Gastroesophageal sphincter (tissue), 4 donors: ENCODE results near the gene ZNF526. TPM values are rescaled to one million over a fixed set of nuclear protein-coding genes. Genes with fewer than 3 reads are reported as not detected.

Experiments used
- ATAC-seq: fragments of 150-250 bp; one replicate; pipeline ENCODE4 v1.9.1; 2016; ENCODE audit warnings: mild to moderate bottlenecking, moderate library complexity
- H3K27ac ChIP-seq, 4 donors: fragments of 200-600 bp; sonication (generic) in 3 of 4; 1 replicate in 3 of 4; 2 replicates in 1 of 4; pipeline ENCODE4 v1.5.1; 2016 to 2019
- H3K27me3 ChIP-seq: fragments of 200-600 bp; sonication (generic); one replicate; pipeline ENCODE4 v1.5.1; 2019
- H3K36me3 ChIP-seq, 2 donors: fragments of 200-600 bp; sonication (generic); one replicate each; pipeline ENCODE4 v1.5.1; 2019; ENCODE audit warnings: control low read depth in 1 of 2
- H3K4me1 ChIP-seq, 3 donors: fragments of 200-600 bp; sonication (generic); 1 replicate in 2 of 3; 2 replicates in 1 of 3; pipeline ENCODE4 v1.5.1; 2016 to 2019; ENCODE audit warnings: control low read depth in 2 of 3
- H3K4me3 ChIP-seq, 2 donors: fragments of 200-600 bp; sonication (generic); one replicate each; pipeline ENCODE4 v1.5.1; 2019; ENCODE audit warnings: mild to moderate bottlenecking in 1 of 2, moderate library complexity in 1 of 2
- H3K9me3 ChIP-seq, 3 donors: fragments of 200-600 bp; sonication (generic); one replicate each; pipeline ENCODE4 v1.5.1; 2017 to 2019; ENCODE audit warnings: control low read depth in 2 of 3
- CTCF ChIP-seq, 4 experiments: fragments of 200-600 bp in 2 of 4; fragments of 450-650 bp in 2 of 4; sonication (generic) in 1 of 4; IDR thresholded peaks; one replicate each; pipeline ENCODE4 v1.5.1; 2017 to 2019; ENCODE audit warnings: antibody characterized with exemption in 4 of 4, mild to moderate bottlenecking in 2 of 4, moderate library complexity in 2 of 4
- EP300 ChIP-seq: sonication (generic); formaldehyde crosslinking; IDR thresholded peaks from one replicate; pipeline ENCODE4 v1.6.1; 2017; ENCODE audit warnings: antibody characterized with exemption, mild to moderate bottlenecking
- POLR2A ChIP-seq, 2 donors: fragments of 450-650 bp; IDR thresholded peaks; one replicate each; pipeline ENCODE4 v1.6.1; 2017; ENCODE audit warnings: antibody characterized with exemption in 2 of 2, mild to moderate bottlenecking in 2 of 2, moderate library complexity in 1 of 2
- POLR2AphosphoS5 ChIP-seq: sonication (generic); formaldehyde crosslinking; IDR thresholded peaks from one replicate; pipeline ENCODE4 v1.6.1; 2017; ENCODE audit warnings: antibody characterized with exemption
- WGBS, 2 donors: methylation state at CpG; one replicate each; pipeline ENCODE4 v1.1.5; 2018; ENCODE audit warnings: low coverage in 1 of 2; 5-methylcytosine and 5-hydroxymethylcytosine counted together
- total RNA-seq, 4 donors: library from RNA; depleted of rRNA; stranded (reverse); fragments of >200 nt; gene quantifications; one replicate each; pipeline ENCODE4 v1.1.0, GENCODE V29; 2016

The ZNF526 gene
- total RNA-seq, 4 donors from 2014 or later, result 4.6 to 10.4 (median 7.8) TPM

- no peak overlapping the region for H3K4me3 ChIP-seq
- no peak overlapping the region for H3K27ac ChIP-seq
- no peaks in the 10 kb centered on the region for H3K27me3 ChIP-seq
- no peak for TF ChIP-seq POLR2A (IDR thresholded peaks at IDR 0.05)
- no peak for TF ChIP-seq POLR2AphosphoS5
- peaks cover 0 to 69% of the 10 kb centered on the region in 2 donors for H3K36me3 ChIP-seq
- peaks cover 0 to 34% (median 9%) of the 10 kb centered on the region in 3 donors for H3K4me1 ChIP-seq
- ATAC-seq, result no peak
- WGBS, 2 donors, result no CpG with 5 or more reads among the region's 33 CpGs
- H3K9me3 ChIP-seq, result no peaks in the 10 kb centered on the region
Observed at GRCh38 chr19:42225718-42226292, 5.7 kb downstream of the ZNF526 start.

- no peaks in the 10 kb centered on the region for H3K9me3 ChIP-seq
- ATAC-seq, result no peak
- H3K4me1 ChIP-seq, result peaks cover 0 to 24% (median 3%) of the 10 kb centered on the region in 3 donors
- TF ChIP-seq POLR2AphosphoS5 (no peak), EP300 (no peak), CTCF (IDR thresholded peaks at IDR 0.05) (no peak), POLR2A (IDR thresholded peaks at IDR 0.05) (no peak)
- H3K4me3 ChIP-seq, result no peak overlapping the region
- peaks cover 0 to 80% of the 10 kb centered on the region in 2 donors for H3K36me3 ChIP-seq
- H3K27ac ChIP-seq, result no peak overlapping the region
- WGBS, 2 donors, result no CpG with 5 or more reads among the region's 1 CpG
- no peaks in the 10 kb centered on the region for H3K27me3 ChIP-seq
Observed at GRCh38 chr19:42226886-42227285, 6.8 kb downstream of the ZNF526 start.

GRCh38 chr19:42228641-42229040 lies 8.5 kb downstream of the ZNF526 start:
- peaks cover 0 to 98% of the 10 kb centered on the region in 2 donors for H3K36me3 ChIP-seq
- TF ChIP-seq EP300 (no peak), POLR2AphosphoS5 (no peak), CTCF (IDR thresholded peaks at IDR 0.05) (no peak), POLR2A (IDR thresholded peaks at IDR 0.05) (no peak)
- ATAC-seq, result no peak
- H3K27me3 ChIP-seq, result no peaks in the 10 kb centered on the region
- no peaks in the 10 kb centered on the region for H3K9me3 ChIP-seq
- H3K4me1 ChIP-seq, result peaks cover 0 to 18% (median 3%) of the 10 kb centered on the region in 3 donors
- WGBS, 2 donors, result 40 to 72% methylated on average over 2 to 3 of the region's 4 CpGs
- no peak overlapping the region for H3K4me3 ChIP-seq
- no peak overlapping the region for H3K27ac ChIP-seq

- H3K27me3 ChIP-seq, result no peaks in the 10 kb centered on the region
- H3K27ac ChIP-seq, result peak overlapping the region in 1 of 4 donors; percentile 14
- ATAC-seq, result no peak
- H3K9me3 ChIP-seq, result no peaks in the 10 kb centered on the region
- H3K36me3 ChIP-seq, result peaks cover 0 to 100% of the 10 kb centered on the region in 2 donors
- no peak overlapping the region for H3K4me3 ChIP-seq
- TF ChIP-seq CTCF (IDR thresholded peaks at IDR 0.05) (no peak), EP300 (no peak), POLR2A (IDR thresholded peaks at IDR 0.05) (no peak), POLR2AphosphoS5 (no peak)
- 48 to 69% methylated on average over 2 of the region's 4 CpGs for WGBS, 2 donors
- H3K4me1 ChIP-seq, result peaks cover 0 to 19% (median 3%) of the 10 kb centered on the region in 3 donors
Observed at GRCh38 chr19:42229301-42229854, 9.3 kb downstream of the ZNF526 start.

- H3K9me3 ChIP-seq, result no peaks in the 10 kb centered on the region
- ATAC-seq, result no peak
- no peaks in the 10 kb centered on the region for H3K27me3 ChIP-seq
- H3K27ac ChIP-seq, result peak overlapping the region in 2 of 4 donors; percentile 14 to 20
- peaks cover 0 to 19% (median 3%) of the 10 kb centered on the region in 3 donors for H3K4me1 ChIP-seq
- 20% methylated on average over 2 of the region's 8 CpGs; no CpG with 5 or more reads in 1 of the 2 donors for WGBS, 2 donors
- no peak overlapping the region for H3K4me3 ChIP-seq
- TF ChIP-seq EP300, result no peak
- TF ChIP-seq POLR2A (IDR thresholded peaks at IDR 0.05), result no peak
- no peak for TF ChIP-seq CTCF (IDR thresholded peaks at IDR 0.05)
- no peak for TF ChIP-seq POLR2AphosphoS5
- H3K36me3 ChIP-seq, result peaks cover 0 to 100% of the 10 kb centered on the region in 2 donors
Observed at GRCh38 chr19:42229855-42230351, 9.8 kb downstream of the ZNF526 start.
